CMK (cell line): Measurements from ENCODE around the gene TMEM39B.
"Not testable (repeated sequence)": the region's sequence is repeated elsewhere in the genome, so short reads cannot be mapped to it uniquely, and the experiment has no call there.

Experiments used
- DNase-seq: peaks from one replicate; pipeline ENCODE4 v3.0.0-alpha.2; 2010; ENCODE audit warnings: low read depth

TMEM39B gene

DNA sequence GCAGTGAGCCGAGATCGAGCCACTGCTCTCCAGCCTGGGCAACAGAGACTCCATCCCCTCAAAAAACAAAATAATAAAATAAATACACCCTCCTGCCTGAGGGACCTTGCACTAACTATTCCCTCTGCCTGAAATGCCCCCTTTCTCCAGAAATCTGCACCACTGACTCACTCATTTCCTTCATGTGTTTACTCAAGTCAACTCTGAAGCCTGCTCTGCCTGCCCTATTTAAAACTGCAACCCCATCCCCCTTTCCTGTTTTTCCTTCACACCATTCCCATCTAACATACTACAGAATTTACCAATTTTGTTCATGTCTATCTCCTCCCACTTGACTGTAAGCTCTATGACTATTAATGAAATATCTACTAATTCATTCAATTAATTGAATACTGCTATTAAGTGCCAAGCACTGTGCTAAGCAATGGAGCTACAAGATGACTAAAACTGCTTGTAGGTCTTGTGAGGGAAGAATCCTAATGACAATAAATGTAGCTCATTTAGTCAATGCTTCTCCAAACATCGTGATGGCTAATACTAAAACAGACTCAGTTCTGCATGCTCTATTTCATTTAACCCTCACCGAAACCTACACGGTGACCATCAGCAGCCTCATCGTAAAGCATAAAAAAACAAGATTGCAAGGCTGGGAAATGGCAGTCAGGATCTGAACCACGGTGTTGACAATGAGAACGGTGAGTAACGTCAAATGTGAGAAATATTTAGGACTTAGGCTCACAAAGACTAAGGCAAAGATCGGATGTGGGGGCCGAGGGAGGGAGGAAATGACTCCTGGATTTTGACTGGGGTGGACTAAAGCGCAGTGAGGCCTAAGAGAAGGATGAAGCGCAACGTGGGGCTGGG lies 749 bp upstream of the TMEM39B start:
- DNase-seq, result no peak

DNA sequence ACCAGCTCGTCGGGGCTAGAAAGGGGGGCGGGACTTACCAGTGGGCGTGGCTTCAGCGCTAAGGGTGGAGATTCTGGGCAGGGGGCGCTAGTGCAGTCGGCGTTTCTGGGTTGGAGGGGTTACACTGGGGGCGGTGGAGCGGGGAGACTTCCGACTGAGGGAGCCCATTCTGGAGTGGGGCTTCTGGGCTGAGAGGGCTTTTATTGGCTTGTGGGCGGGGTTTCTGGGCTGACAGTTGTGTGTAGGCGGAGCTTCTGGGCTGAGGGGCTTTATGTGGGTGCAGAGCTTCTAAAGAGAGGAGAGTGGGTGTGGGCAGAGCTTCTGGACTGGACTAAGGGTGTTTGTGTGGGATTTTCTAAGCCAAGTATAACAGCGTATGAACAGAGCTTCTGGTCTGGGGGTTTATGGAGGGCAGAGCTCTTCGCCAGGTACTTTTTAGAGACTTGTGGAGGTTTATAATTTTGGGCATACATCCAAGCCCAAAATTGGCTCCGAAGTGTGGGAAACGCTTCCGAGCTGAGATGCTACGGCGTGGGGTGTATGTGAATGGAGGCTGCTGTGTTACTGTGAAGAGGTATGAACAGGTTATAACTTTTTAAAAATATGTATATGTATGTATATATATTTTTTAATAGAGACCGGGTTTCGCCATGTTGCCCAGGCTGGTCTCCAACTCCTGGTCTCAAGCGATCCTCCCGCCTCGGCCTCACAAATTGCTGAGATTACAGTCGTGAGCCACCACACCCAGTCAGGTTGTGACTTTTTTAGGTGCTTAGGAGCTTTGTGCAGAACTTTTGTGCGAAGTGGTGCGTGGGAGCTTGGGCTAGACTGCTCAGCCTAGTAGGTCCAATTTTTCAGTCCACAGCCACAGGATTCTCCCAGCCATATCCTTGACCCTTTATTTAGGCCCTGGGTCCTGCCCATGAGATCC lies 825 bp downstream of the TMEM39B start:
- DNase-seq, result peak; percentile 94

DNA sequence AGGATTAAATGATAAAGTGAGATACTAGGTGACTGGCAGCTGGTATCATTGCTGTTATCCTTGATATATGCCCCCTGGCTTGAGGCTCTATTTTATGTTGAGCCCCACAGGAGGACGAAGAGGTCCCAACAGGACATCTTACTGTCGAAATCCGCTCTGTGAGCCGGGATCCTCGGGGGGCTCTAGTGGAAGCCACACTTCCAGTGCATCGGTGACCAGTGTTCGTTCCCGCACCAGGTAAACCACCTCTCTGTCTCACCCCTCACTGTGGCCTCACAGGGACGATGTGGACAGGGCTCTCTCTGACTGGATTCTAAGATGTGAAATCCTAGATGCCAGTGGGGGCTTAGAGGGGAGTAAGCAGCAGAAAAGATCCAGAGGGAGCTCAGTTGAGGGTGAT lies 2.1 kb downstream of the TMEM39B start:
- no peak for DNase-seq

DNA sequence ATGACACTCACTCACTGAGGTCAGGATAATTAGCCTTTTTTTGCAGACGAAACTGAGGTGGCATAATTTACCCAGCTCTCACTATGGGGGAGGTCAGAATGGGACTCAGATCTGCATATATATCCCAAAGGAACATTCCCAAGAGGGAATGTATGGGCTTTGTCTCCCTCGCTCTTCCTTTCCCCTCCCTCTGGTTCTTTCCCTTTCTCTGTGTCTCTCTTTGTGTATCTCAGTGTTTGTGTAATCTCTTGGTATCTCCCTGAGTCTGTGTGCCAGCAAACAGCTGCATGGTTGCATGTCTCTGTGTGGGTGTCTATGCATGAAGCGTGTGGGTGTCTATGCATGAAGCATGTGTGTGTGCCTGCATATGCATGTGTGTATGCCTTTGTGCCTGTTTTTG lies 4.7 kb downstream of the TMEM39B start:
- DNase-seq, result no peak

DNA sequence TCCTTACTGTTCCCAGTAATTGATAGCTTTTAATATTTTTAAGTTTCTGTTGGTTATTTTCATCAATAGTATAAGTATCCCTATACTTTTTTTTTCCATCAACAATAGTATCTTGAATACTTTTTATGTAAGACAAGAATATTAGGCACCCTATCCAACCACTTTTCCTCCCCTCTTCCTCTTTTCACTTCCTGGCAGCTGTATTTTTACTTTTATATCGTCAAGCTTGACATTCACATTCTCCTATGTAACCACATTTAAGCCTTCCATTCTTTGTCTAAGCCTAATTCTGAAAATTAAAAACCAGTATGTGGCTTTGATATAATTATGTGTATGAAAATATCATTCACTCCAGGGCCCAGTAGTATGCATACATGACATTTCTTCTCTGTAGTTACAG lies 9.3 kb downstream of the TMEM39B start:
- no peak for DNase-seq

DNA sequence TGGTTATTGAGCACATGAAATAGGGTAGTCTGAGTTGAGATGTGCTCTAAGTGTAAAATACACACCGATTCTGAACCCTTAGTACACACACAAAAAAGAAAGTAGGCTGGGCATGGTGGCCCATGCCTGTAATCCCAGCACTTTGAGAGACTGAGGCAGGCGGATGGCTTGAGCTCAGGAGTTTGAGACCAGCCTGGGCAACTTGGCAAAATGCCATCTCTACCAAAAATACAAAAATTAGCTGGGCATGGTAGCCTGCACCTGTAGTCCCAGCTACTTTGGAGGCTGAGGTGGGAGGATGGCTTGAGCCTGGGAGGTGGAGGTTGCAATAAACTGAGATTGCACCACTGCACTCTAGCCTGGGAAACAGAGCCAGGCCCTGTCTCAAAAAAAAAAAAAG lies 13.6 kb downstream of the TMEM39B start:
- not testable (repeated sequence) for DNase-seq

DNA sequence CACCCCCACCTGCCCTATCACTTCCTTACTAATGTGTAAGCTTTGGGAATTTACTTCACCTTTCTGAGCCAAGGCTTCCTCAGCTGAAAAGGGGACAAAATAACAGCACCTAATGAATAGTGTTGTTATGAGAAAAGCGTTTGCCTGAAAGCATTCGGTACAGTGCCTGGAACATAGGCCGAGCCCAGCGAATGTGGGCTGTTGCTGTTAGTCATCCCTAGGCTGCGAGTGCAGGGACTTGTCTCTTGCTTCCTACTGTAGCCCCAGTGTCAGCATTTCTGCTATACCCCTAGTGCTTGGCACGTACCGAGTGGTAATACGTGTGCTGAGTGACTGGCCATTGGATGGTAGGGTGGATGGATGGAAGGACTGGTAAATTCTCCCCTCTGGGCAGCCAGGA lies 18.4 kb downstream of the TMEM39B start:
- no peak for DNase-seq

DNA sequence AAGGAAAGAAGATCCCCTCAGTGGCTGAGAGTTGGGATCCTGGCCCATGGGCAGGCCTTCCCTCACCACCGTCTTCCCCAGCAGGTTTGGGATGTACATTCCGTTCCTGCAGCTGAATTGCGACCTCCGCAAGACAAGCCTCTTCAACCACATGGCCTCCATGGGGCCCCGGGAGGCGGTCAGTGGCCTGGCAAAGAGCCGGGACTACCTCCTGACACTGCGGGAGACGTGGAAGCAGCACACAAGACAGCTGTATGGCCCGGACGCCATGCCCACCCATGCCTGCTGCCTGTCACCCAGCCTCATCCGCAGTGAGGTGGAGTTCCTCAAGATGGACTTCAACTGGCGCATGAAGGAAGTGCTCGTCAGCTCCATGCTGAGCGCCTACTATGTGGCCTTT lies 18.9 kb downstream of the TMEM39B start:
- DNase-seq, result no peak

DNA sequence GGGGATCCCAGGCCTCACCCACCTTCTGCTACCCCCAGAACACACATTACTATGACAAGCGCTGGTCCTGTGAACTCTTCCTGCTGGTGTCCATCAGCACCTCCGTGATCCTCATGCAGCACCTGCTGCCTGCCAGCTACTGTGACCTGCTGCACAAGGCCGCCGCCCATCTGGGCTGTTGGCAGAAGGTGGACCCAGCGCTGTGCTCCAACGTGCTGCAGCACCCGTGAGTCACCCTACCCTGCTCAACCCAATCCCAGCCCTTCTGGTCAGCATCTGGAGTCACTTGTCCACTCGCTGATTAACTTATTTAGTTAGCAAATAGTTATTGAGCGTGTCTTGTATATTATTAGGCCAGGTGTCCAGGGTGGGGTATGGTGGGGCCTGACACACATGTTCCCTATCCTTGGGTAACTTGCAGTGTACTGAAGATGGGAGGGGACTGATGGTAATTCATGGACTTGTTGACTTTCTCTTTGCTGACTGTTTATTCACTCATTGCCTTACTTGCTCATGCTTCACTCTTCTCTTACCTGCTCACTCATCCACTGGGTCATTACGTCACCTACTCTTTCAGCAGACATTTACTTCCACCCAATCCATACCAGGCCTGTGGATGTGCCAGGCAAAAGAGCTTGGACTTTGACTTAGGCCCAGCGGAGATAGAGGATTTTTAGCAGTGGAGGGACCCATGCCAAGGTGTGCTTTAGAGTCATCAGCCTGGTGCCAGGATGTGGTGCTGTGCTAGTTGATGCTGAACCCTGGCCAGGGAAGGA lies 22.2 kb downstream of the TMEM39B start:
- no peak for DNase-seq

DNA sequence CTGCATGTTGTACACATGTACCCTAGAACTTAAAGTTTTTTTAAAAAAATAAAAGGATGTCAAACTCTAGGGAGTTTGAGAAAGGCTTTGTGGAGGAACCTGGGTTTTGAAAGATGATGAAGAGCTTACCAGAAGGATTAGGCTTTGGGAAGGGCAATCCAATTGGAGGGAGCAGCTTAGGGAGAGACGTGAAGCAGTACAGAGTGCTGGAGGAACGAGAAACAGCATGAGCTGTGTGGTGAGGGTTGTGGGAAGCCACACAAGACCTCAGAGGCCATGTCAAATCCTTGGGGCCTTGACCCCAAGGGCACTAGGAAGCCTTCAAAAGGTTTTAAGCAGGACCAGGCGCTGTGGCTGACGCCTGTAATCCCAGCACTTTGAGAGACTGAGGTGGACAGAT lies 26.7 kb downstream of the TMEM39B start:
- DNase-seq, result no peak

DNA sequence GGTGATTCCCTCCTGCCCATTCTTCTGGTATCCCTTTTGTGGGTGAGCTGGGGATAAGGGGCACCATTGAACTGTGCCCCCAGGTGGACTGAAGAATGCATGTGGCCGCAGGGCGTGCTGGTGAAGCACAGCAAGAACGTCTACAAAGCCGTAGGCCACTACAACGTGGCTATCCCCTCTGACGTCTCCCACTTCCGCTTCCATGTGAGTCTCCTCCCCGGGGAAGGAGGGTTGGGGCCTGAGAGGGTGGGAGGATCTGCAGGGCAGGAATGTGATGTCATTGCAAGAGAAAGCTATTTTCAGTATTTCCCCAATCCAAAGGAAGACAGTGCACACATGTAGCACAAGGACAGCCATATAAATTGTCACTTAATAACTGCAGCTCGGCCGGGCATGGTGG lies 27.6 kb downstream of the TMEM39B start:
- DNase-seq, result no peak

DNA sequence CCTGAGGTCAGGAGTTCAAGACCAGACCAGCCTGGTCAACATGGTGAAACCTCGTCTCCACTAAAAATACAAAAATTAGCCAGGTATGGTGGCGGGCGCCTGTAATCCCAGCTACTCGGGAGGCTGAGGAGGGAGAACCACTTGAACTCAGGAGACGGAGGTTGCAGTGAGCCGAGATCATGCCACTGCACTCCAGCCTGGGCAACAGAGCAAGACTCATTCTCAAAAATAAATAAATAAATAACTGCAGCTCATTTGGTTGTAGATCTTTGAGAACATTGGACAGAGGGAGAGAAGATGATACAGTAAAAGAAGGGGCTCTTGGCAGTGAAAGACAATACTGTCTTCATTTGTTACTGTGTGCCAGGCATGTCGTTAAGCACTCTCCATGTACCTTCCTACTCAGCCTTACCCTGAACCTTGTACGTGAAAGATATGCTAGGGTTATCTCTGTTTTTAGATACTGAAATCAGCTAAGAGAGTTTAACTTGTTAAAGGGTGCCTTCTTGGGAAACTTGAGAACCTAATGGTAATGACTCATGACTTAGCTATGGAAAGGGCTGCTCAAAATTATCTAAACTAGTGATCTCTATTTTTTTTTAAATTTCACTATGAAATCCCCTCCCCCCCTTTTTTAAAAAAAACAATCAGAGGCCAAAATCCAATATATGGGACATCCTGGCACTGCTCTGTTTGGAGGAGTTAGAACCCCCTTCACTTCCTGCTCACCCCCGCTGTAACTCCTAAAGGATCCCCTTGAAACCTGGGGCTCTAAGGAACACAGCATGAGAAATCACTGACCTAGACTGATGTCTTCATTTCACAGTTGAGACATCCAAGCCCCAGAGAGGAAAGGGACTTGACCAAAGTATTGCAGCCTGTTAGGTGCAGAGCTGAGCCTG lies 28.3 kb downstream of the TMEM39B start:
- no peak for DNase-seq

DNA sequence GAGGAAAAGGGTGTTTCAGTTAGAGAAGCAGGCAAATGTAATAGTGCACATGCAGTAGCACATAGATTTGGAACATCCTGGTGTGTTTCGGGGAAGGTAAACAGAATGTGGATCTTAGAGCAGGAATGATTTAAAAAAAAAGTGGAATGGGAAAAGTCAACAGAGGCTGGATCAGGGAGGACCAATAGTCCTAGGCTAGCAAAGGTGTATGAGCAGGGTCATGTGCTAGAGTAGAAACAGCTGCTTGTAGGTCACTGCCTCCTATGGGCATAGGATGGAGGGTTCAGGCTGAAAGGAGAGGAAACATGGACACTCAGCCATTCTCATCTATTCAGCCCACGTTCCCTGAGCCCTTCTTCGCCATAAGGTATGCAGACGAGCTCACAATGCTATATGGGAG lies 31.4 kb downstream of the TMEM39B start:
- no peak for DNase-seq

DNA sequence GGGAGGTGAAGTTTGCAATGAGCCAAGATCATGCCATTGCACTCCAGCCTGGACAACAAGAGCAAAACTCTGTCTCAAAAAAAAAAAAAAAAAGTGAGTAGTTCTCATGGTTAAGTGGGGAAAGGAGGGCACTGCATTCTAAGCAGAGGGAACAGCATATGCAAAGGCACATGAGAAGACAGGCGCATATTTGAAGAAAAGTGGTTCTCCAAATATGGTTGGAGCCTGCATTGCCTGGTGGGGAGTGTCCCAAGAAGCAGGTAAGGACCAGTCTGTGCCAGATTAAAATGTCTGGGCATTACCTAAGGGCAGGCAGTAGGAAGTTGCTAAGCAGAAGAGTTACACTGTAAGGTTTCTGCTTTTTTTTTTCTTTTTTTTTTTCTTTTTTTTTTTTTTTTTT lies 32.6 kb downstream of the TMEM39B start:
- DNase-seq, result no peak

DNA sequence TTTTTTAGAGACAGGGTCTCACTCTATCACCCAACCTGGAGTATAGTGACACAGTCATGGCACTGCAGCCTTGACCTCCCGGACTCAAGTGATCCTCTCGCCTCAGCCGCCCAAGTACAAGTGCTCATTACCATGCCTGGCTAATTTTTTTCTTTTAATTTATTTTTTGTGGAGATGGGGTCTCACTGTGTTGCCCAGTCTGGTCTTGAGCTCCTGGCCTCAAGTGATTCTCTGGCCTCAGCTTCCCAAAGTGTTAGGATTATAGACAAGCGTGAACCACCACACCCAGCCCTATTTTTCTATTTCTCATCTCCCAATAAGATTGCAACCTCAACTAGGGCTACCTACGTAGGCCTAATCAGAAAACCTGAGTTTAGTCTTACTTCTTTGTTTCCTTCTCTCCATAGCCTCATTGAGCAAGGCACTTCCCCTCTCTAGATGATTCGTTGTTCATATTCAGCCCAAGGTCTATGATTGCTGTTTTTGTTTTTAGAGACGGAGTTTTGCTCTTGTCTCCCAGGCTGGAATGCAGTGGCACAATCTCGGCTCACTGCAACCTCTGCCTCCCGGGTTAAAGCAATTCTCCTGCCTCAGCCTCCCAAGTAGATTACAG lies 34.0 kb downstream of the TMEM39B start:
- DNase-seq, result no peak

DNA sequence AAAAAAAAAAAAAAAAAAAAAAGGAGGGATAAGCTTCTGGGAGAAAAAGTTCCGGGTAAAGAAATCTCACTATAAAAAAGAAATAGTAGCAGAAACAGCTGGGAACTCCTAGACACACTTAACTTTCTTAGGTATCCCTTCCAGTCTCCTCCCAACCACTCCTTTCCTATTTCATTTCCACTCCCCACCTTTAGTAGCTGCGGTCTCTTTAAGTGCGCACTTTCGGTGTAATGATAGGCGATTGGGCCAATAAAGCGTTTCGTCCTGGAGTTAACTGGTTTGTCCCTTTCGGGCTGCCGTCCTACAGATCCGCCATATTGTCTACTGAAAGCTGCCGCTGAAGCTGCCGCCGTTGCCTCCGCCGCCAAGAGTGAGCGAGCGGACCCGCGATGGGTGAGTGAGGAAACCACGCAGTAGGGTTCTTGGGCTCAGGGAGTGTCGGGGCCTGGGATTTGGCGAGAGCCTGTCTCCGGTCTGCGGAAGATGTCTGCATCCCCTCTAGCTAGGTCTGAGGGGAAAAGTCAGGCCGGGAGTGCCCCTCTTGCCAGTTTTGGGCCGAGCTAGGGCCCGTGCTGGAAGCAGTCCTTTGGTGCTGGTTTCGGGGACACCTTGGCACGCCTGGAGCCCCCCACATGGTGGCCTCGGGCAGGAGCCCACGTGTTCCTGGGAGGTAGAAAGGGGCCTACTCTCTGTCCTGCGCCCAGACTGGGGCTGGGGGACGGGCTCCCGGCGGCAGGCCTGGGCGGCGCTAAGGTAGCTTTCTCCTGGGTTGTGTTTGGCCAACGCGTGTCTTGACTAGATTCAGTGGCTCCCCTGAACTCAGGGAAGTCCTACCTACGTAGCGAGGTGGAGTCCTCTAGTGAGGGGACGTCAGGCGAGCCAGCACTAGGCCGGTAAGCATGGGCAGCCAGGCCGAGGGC lies 35.3 kb downstream of the TMEM39B start, which contains the start of gene KPNA6:
TSS of gene KPNA6 (plus strand) at position 315 of the 920 bp plus-strand sequence. CDS start at position 390, 75 bp downstream.
- DNase-seq, result peak; percentile 94

DNA sequence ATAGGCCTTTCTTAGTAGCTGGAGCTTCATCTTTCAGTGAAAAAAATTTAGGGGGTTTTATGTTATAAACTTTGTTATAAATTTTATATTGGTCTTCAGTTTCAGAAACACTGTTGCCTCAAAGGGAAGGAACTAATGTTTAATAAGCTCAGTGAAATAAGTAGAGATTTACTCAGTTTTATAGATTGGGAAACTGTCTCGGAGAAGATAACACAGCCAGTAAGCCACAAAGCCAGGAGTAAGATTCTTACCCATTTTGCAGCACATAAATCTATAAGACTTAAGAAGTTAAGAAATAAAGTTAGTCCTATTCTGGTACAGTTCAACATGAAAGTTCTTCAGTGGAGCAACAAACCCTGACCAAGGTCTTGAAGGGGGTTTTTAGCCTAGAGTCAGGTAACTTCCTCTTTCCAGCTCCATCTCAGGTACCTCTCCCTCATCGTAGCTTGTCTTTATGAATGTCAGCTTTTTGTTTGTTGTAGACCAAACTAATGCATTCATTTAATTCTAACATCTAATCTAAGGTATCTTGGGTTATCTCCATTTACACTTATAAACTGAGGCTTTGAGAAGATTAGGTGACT lies 38.4 kb downstream of the TMEM39B start:
- no peak for DNase-seq

DNA sequence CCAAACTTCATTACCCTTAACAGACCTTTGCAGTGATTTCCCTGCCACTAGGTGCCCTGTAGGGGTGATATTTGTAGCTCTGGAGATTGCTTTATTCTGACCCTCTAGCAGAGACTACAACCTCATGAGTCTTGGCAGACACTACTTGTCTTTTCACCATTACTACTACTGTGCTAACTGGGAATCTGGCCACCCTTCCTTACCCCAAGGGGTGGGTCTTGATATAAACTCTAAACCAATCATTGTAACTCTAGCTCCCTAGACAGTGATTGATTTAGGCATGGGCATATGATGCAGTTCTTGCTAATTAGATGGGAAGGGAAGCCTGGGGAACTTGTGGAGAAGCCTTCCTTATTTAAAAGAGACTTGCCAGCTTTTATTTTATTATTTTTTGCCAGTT lies 39.0 kb downstream of the TMEM39B start:
- DNase-seq, result no peak

DNA sequence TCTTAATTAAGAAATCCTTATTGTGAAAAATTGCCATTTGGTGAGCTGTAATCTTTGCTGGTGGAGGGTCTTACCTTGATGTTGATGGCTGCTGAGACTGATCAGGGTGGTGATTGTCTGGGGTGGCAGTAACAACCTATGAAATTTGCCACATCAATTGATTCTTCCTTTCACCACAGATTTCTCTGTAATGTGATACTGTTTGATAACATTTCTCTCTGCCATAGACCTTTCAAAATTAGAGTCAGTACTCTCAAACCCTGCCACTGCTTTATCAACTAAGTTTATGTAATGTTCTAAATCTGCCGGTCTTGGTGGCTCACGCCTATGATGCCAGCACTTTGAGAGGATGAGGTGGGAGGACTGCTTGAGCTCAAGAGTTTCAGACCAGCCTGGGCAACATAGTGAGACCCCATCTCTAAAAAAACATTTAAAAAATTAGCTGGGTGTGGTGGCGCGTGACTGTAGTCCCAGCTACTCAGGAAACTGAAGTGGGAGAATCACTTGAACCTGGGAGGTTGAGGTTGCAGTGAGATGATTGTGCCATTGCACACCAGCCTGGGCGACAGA lies 40.2 kb downstream of the TMEM39B start:
- no peak for DNase-seq
